GM12872 (cell line): ENCODE results near the gene EIF3F.
A peak's percentile ranks its signal among the peaks of the same experiment; 100 is the strongest.

Source experiments
- CTCF ChIP-seq: IDR thresholded peaks from 3 replicates; pipeline ENCODE4 v1.5.1; 2011; ENCODE audit warnings: low read depth, mild to moderate bottlenecking, low read length, moderate library complexity; ENCODE audit not compliant: insufficient read depth

EIF3F gene

DNA sequence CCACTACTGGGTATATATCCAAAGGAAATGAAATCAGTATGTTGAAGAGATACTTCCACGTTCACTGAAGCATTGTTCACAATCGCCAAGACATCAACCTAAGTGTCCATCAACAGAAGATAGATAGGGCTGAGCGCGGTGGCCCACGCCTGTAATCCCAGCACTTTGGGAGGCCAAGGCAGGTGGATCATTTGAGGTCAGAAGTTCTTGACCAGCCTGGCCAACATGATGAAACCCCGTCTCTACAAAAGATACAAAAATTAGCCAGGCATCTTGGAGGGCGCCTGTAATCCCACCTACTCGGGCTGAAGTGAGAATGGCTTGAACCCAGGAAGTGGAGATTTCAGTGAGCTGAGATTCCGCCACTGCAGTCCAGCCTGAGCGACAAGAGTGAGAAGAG lies 12.7 kb downstream of the EIF3F start:
- TF ChIP-seq CTCF: no peak

- TF ChIP-seq CTCF: no peak
Measured at GRCh38 chr11:8000390-8000789, 13.3 kb downstream of the EIF3F start.

- no peak for TF ChIP-seq CTCF
Measured at GRCh38 chr11:8002676-8003075, 15.5 kb downstream of the EIF3F start.

GRCh38 chr11:8003187-8003586 lies 16.1 kb downstream of the EIF3F start:
- no peak for TF ChIP-seq CTCF

GRCh38 chr11:8004008-8004407 lies 16.9 kb downstream of the EIF3F start:
- TF ChIP-seq CTCF: no peak

- TF ChIP-seq CTCF: no peak
Measured at GRCh38 chr11:8005556-8005955, 18.4 kb downstream of the EIF3F start.

GRCh38 chr11:8006349-8006977 lies 19.3 kb downstream of the EIF3F start:
- peak; percentile 96 for TF ChIP-seq CTCF

DNA sequence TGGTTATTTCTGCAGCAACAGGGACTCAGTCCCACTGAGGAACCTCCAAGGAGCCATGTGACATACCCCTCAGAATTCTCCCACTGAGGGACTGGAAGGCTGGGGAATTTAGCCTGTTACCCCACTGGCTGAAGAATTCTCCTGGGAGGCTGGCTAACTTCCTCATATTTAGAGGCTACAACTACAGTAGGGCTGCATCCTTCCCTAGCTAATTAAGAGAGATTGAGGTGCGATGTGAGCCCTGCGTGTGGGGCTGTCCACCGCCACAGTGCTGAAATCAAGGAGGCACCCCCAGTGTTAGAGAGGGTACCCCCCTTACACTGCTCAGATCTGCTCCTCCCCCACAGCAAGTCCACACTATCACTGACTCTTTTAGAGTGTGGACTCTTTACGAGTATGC lies 21.1 kb downstream of the EIF3F start:
- TF ChIP-seq CTCF: no peak
